ENCODE results near the gene TREML4.

DNA sequence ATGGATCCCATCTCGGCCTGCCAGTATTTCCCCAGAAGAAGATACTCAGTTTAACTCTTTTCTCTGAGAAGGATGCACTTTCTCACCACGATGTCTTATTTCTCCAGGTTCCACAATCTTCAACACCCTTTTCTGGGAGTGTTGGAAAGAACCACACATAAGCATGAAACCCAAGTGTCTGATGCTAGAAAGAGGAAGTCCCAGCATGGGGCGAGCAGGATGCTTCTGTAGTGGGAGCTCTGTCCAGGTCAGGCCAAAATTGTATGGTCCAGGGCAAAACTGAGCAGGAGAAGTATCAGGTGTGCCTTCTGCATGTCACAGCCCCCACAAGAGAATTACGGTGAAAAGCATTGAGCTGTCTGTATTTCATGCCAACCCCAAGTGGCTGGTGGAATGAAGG lies 47.3 kb downstream of the TREML4 start:
- TF ChIP-seq, protein P1, sequence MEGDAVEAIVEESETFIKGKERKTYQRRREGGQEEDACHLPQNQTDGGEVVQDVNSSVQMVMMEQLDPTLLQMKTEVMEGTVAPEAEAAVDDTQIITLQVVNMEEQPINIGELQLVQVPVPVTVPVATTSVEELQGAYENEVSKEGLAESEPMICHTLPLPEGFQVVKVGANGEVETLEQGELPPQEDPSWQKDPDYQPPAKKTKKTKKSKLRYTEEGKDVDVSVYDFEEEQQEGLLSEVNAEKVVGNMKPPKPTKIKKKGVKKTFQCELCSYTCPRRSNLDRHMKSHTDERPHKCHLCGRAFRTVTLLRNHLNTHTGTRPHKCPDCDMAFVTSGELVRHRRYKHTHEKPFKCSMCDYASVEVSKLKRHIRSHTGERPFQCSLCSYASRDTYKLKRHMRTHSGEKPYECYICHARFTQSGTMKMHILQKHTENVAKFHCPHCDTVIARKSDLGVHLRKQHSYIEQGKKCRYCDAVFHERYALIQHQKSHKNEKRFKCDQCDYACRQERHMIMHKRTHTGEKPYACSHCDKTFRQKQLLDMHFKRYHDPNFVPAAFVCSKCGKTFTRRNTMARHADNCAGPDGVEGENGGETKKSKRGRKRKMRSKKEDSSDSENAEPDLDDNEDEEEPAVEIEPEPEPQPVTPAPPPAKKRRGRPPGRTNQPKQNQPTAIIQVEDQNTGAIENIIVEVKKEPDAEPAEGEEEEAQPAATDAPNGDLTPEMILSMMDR (IDR thresholded peaks at IDR 0.05), result no peak
- TF ChIP-seq POLR2A (IDR thresholded peaks at IDR 0.05), result no peak

All from thyroid gland (tissue), 4 donors.